Midbrain (tissue), 1 donor: Measurements from ENCODE around the gene SEMA3C.
A peak's percentile ranks its signal among the peaks of the same experiment; 100 is the strongest.

Experiments used
- DNase-seq: peaks from one replicate; lab custom pipeline; 2025; lab: John Stamatoyannopoulos, UW

Gene SEMA3C

DNA sequence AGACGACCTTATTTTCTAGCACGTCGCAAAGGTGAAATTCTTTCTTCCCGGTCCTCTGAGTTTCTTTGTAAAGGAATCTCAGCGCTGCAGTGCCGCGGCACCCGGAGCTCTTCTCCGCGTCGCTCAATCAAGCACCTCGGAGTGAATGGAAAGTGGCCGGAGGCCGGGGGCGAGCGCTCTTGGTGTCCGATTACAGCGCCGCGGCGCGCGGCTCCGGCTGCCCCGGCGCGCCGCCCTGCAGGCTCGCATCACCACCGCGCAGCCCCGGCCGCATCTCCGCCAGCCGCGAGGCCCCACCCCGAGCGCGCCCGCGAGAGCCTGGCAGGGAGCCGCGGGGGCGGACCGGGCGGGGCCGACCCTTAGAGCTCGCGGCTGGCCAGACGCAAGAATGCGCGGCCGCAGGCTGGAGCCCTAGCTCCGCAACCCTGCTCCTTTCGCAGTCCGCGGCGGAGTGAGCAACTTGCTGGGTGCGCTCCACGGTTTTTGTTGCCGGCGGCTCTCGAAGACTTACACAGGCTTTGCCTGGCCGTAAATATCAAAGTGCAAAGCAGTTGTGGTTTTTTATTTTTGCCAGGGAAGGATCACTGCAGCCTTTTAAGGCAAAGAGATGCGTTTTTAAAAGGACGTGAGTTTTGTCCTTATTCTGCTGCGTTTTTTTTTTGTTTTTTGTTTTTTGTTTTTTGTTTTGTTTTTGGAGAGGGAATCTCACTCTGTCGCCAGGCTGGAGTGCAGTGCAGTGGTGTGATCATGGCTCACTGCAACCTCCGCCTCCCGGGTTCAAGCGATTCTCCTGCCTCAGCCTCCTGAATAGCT is at the start of gene SEMA3C:
Gene SEMA3C (minus strand): TSS at position 143 of the 813 bp plus-strand sequence. CDS start 2,270 bp downstream, outside the sequence.
- peak; percentile 93 for DNase-seq

DNA sequence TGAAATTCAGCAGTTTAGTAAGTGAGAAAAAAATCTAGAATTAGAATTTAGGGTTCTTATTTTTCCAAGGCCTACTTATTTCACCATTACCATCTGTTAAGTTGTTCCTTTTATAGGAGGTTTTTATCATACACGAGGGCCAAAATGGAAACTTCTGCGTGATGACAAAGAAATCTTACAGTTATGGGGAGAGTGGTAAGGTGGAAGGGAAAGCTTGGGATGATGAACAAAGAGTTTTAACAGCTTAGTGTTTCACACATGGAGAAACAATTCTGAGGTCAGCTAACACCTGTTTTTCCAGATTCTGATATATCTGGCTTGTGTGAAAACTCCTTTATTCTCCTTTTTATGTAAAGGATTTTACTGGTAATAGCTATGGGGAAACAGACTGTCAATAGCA is 49.8 kb upstream of the SEMA3C start:
- no peak for DNase-seq

DNA sequence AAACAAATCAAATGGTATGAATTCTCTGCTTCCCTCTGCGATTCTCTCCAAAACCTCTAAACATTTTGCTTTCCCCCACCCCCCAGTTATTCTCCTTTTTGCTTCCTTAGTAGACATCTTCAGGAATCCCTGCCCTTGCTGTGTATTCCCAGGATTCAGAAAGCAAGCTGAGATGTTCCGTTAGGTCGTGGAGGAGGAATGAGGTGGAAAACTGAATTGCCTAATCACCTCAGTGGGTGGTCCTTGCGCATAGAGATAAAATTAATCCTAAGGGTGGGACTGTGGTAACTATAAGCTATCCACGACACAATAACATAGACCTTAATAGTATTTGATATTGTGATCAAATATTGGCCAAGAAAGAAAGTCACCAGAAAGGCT is 49.1 kb upstream of the SEMA3C start:
- DNase-seq: no peak

DNA sequence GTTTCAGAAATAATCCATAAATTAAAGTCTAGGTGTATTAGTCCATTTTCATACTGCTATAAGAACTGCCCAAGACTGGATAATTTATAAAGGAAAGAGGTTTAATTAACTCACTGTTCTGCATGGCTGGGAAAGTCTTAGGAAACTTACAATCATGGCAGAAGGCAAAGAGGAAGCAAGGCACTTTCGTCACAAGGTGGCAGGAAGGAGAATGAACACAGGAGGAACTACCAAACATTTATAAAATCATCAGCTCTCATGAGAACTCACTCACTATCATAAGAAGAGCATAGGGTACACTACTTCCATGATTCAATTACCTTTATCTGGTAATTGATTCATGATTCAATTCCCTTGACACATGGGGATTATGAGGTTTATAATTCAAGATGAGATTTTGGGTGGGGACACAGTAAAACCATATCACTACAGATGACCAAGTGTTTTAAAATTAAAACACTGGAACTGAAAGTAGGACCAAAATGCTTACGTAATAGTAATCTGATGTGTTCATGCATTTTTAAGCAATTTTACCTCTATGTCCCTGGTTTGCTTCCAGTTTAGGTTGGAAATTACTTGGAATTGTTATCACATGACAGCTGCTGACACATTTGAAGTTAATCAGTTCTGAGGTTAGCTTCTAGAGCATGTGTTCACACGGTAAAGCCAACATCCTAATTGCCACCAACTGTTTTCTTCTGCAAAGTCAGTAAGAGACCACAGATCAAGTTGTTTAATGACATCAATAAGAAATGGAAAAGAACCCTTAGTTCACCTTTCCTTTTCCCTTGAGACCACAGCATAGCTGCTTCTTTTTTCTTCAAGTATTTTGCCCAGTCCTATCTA is 48.4 kb upstream of the SEMA3C start:
- no peak for DNase-seq

DNA sequence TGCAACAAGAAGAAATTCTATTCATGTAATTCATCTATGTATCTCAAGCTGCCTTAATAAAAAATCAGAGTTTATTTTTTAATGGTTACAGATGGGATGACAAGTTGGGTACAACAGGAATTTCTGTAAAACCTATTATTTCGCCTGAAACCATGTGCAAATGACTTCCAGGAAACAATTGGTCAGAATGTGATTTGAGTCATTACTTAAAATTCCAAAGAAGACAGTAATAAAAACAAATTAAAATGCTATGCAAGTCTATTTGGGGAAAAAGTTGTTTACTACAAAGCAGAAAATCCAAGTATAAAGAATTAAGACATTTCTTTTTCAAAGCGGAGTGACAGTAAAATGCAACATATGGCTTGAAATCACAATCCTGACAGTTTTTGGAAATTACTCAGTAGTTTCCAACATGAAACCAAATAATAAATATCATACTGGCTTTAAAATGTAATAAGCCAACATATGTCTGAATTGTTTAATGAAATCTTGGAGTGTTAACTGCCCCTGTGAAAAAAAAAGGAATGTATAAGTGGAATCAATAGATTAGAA is 41.5 kb upstream of the SEMA3C start:
- DNase-seq: no peak

DNA sequence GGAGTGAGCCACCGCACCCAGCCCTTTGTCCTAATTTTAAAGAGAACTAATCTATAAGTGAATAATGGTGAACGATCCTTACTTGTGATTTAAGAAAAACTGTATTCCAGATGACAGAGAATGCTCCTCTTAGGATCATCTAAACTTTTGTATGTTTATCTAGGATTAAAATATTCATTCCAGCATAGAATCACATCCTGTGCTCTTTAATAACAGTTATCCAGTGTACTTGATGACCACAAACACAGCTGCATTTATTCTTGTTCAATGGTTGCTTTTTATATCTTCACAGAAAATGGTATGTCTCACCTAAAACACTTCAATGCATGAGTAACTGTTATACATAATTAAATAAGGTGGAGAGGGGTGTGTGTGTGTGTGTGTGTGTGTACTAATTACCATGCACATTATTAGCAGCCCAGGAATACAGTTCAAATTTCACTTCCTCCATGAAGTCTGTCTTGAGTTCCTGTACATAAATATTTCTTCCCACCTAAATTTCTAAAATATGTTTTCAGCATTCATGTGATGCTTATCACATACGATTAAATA is 38.5 kb upstream of the SEMA3C start:
- DNase-seq: no peak

DNA sequence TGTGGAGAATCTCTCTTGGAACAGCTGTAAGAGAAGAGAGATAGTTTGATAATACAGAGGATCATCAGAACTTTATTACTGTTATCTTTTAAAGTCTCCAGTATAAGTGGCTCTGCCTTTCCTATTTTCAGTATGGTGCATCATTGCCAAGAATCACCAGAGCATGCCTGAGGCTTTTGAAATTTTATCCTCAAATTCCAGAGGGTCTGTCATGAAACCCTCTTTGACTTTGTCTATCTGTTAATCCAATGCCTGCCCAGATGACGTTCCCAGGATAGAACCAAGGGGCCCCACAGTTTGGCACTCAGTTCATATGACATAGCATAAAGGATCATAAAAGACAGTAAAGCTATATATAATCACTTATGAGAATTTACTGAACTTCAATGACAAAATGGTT is 35.3 kb upstream of the SEMA3C start:
- no peak for DNase-seq

DNA sequence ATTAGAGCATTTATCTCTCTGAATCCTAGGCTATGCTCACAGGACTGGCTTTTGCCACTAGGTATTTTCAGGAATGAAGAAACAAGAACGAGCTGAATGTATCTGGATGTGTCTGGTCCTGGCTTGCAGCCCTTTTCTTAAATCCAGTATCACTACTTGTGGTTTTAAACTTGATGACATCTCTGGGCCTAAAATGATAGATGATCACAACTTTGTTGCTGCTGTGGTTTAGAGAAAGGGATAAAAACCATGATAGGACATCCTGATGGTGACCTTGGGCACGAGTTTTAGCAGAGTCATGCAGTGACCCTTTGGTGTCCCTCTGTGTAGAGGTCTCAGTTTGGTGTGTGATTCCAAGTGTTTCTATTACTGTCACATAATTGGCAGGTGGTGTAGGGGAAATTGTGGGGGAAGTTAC is 31.7 kb upstream of the SEMA3C start:
- DNase-seq: no peak

DNA sequence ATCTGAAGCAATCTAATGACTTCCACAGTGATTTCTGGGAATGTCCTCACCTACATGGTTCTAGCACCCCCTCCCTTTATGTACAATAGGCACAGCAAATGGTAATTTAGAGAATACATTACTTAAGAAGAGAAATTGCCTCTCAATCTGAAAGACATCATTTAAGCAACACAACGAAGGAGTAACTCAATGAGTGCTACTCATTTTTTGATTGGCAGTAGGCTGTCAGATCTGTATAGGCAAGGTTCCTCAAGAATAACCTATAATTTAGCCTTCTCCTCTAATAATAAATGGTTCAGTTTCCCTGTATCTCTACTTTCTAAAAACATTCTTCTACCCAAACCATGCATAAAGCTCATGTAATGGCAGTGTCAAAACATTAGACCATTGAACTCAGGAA is 30.6 kb upstream of the SEMA3C start:
- DNase-seq: no peak

DNA sequence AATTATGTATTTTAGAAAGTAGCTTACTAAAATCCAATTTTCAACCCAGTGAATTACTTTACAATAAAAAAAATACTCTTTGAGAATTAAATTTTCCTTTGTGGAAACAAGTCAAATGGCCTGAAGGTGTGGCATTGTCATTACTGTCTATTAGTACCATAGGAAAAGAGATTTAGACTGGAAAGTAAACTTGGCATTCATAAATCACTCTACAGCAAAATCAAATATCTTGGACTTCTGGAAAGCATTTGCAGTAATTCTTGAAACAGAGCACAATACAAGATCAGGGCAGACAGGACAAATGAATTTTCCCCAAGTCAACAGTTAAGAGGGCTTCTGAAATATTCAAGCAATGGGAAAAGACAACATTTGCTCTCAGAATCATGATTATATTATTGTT is 28.0 kb upstream of the SEMA3C start:
- no peak for DNase-seq

DNA sequence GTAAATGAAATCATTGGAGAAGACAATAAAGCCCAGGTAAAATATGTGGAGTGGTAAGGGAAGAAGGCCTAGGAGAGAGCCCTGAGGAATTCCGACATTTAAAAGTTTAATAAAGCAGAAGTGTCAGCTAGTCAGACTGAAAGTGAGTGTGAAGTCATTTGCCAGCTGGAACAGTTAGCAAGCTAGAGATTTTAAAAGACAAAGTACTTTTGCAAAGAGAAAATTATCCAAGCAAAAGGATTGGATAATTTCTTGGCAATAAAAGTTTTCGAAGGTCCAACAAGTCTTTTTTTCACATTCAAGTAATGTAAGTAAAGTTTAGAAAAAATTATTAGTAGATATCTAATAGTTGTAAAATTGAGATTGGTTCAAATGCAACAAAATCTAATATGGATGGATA is 27.1 kb upstream of the SEMA3C start:
- DNase-seq: no peak

DNA sequence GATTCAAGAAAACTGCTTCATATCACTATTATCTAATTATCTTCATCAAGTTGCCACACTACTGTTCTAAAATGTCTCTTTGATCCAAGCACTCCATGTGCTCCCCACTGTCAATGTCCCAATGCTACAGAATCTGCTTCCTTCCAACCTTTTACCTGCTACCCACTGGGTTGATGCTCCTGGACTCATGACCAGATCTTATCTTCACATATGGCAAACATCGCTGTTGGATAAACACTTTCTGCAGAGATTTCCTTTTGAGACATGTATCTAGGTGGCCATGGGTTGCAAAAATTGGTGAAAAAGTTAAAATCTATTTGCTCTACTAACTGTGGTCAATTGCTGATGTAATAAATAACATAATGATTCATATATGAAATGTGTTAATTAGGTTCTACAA is 24.5 kb upstream of the SEMA3C start:
- no peak for DNase-seq

DNA sequence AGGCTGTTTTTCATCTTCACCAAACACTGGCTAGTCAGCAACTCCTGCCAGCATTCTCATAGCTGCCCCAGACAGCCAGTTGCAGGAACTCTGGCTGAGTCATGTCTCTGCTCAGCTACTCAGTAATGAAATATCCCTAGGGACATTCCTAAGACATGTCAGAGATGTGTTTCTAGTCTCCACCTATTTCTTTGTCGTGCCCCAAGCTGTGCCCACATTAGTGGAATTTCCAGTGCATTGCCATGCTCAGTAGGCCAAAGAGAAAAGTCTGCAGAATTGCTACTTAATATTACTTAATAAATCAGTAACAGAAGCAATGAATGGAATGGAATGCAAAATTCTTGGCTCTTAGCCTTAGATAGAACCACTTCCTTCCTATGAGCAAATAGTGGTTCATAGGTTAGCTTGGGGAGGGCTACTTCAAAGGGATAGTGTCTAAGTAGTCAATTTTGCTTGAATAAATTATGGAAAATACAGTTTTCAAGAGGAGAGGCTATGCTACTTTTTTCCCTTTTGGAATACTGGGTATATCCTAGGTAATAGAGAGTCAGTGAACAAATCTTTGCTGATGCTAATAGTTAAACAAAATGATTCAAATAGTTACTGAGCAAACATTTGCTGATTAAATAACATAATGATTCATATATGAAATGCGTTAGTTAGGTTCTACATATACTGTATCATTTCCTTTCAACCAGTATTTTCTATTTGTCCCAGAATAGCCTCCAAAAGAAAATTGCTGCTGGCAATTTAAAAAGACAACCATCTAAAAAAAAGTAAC is 23.6 kb upstream of the SEMA3C start:
- DNase-seq: no peak

DNA sequence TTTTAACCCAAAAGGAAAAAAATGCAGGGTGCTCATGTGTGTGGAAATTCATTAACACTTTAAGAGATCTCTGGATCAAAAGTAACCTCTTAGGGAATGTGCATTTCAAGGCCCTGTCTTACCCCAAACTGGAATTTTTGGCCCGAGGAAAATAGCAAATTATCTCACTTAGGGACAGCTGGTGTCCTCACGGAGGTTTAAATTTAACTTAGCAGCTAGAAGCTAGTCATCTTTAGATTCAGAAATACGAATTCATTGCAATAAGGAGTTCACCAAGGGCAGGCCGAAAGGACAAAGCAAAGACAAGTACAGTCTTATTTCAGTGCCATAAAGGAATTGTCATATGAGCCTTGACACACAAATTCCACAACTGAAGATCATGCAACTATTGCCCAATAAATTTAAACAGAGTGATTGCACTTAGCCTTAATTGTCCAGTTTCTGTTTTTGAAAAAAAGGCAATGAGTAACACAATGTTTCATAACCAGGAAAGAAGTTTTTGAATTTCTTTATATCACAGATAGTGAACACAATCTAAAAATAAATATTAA is 22.4 kb upstream of the SEMA3C start:
- DNase-seq: no peak

DNA sequence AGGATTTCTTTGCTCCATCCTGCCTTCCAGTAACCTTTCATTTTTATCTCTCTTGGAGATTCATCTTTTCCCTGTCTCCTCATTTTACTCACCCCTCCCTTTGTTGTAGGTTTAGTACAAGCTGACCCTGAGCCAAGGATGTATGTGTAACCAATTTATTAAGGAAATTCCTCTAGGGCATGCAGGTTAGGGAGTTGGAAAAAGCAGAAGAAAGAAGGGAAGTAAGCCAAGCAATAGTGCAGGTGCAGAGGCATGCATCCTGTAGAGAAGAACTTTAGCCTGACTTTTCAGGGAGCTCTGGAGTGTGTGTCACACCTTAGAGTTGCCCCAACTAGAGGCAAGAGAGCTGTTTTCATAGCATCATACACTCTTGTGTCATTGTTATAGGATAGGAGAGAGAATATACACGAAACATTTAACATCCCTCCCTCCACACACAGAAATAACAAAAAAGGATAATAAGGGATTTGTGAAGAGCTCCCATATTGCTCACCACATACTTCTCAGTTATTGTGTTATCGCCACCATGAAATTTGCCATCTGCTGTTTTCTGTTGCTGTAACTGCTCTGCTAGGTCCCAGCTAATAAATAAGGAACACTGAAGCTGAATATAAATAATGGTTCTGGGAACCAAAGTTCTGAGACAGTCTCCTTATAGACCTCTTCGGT is 21.8 kb upstream of the SEMA3C start:
- no peak for DNase-seq

DNA sequence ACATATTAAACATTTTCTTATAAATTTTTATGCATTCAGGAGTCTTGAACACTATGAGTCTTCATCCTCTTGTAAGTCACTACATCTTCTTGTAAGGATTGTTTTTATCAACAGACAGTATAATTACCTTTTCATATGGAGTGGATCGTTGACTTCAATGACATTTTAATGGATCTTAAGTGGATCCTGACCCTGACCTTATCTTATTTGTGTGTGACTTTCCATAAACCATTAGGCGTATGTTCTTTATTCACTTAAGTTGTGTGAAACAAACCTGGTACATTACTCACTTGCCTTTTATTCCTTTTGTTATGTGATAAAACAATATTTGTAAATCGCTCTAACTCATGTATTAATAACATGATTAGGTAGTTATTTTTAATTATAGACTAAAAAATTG is 18.5 kb upstream of the SEMA3C start:
- DNase-seq: no peak

DNA sequence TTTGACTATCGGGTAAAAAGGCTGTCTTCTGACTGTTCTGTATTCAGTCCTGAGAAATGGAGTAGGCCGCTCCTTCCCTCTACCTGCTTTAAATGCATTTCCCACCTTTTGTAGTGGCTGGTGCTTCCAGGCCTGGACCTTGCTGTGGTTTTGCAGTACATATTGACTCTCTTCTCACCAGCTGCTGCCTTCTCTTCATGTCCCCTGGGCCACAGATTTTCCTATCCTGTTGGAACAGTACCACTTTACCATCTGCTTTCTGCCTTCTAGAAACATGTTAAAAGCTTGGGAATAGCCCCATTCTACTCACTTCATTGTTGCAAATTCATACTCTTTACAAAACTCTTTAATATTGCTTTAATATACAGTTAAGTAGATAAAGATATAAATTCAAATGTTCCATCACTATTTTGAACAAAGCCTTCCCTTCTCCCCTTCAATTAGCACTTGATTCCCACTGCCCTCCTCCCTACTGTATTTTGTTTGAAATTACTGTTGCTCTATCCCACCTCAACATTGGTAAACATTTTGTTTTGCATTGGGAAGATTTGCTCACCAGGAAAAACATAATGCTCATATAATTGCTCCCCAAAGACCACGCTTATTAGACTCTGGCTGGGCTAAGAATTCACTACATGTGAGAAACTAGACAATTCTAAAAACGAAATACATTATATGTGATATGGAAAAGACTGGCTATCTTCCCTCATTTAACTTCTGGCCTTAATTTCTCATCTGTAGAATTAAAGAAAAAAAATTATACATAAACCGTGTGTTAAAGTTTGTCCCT is 17.3 kb upstream of the SEMA3C start:
- DNase-seq: no peak

DNA sequence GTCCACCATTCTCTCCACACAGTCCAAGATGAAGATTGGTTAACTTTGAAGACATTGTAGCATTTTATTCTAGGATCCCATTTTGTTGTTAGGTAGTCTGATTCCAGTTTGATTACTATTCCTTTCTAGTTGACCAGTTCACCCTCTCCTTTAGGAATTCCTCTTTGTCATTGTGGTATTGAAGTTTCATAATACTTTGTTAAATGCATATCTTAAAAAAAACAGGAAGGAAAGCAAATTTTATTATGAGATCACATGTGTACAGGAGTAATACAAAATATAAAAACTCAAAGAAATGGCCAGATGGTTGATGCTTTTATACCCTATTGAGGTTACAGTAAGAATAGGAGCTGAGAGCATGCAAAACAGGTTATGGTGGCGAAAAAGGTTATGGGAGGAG is 15.5 kb upstream of the SEMA3C start:
- DNase-seq: no peak

DNA sequence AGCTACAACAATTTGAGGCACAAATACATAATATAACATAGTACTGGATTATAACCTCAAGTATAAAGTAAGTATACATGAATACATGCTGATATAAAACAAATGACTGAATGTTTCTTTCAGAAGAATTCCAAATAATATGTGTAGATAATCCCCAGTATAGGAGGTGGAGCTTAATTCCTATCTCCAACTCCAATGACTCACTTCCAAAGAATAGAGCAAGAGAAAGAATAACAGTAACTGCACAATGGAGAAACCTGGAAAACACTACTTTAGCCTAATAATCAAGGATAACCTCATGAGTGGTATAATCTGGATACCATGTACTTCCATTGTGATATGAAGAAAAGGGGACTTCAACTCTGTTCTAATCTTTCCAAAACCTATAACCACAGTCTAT is 13.7 kb upstream of the SEMA3C start:
- no peak for DNase-seq

DNA sequence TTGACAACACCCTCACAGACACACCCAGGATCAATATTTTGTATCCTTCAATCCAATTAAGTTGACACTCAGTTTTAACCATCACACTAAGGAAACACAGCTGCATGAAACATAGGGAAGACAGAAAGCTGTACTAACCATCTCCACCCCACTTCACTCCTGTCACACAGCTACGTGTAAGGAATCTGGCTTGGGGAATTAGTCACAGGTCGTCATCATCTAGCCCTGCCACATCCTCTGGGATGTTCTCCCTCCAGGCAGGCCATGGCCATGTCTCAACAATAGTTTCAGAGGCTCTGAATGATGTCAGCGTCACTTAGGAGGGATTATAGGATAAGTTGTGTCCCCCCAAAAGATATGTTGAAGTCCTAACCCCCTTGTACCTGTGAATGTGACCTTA is 10.8 kb upstream of the SEMA3C start:
- DNase-seq: no peak
